Ammon's horn (tissue), 1 donor: ENCODE measurements around the gene OLFML2B.
A peak's percentile ranks its signal among the peaks of the same experiment; 100 is the strongest.
"Not testable (repeated sequence)": the region's sequence is repeated elsewhere in the genome, so short reads cannot be mapped to it uniquely, and the experiment has no call there.

Source experiments
- DNase-seq: peaks from one replicate; pipeline ENCODE4 v3.0.0-alpha.2; 2016; ENCODE audit warnings: low spot score

Gene OLFML2B

DNA sequence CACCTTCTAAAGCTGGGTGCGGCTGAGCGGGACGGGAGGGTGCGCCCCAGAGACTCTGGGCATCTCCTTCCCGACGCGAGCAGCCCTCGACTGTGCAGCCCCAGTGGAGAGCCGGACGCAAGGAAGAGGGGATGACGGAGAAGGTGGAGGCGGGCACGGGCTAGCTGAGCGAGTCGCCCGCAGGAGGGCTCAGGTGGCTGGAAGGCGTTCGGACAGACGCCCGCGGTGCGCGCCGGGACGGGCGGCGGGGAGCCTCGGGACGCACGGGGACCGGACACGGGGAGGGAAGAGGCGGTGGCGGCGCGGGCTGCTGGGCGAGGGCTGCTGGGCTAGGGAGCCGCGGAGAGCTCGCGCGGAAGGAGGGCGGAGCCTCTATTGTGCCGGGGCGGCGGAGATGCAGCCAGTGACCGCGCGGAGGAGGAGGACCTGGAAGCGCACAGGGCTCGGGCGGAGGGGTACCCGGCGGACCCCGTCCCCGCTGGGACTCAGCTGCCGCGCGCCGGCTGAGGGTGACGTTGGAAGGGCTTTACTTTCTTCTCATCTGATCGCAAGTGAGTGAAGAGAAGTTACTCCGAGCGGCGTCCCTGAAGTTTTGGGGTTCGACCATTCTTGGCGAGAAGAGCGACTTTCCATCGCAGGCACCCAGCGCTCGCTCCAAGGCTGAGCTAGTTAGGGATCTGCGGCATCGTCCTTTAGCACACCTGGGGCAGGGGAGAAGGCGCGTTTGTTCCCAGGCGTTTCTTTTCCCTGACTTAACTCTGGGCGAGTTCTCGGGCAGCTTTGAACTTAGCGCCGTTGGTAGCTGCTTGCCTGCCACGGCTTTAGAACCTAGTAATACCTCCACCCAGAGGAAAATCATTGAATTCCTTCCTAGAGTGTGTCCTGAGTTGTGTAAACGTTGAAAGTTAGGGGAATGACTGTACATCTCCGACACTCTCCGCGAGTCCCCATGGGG, at the start of gene OLFML2B:
TSS of gene OLFML2B (minus strand) at position 323 of the 955 bp plus-strand sequence. CDS start 439 bp downstream, outside the sequence.
- peak; percentile 67 for DNase-seq

DNA sequence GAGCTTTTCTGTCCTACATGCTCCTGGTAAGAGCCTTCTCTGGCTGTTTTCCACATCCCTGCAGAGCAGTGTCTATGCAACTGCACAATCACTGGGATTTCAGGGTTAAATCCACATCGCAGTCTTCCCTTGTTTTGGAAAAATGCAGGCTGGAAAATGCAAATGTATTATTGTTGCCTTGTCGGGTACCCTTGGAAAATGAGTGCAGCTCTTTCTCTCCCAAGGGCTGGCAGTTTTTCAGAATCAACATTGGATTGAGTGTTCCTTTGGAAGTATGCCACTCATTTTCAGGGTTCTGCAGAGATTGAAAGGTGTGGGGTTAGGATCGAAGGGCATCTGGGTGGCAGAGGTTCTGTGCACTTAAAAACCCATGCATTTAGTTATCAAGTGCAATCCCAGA, 49.1 kb upstream of the OLFML2B start:
- no peak for DNase-seq

- DNase-seq: no peak
These were observed 47.2 kb upstream of the OLFML2B start for GRCh38 chr1:162070825-162071224.

GRCh38 chr1:162070094-162070748, 46.6 kb upstream of the OLFML2B start:
- no peak for DNase-seq

DNA sequence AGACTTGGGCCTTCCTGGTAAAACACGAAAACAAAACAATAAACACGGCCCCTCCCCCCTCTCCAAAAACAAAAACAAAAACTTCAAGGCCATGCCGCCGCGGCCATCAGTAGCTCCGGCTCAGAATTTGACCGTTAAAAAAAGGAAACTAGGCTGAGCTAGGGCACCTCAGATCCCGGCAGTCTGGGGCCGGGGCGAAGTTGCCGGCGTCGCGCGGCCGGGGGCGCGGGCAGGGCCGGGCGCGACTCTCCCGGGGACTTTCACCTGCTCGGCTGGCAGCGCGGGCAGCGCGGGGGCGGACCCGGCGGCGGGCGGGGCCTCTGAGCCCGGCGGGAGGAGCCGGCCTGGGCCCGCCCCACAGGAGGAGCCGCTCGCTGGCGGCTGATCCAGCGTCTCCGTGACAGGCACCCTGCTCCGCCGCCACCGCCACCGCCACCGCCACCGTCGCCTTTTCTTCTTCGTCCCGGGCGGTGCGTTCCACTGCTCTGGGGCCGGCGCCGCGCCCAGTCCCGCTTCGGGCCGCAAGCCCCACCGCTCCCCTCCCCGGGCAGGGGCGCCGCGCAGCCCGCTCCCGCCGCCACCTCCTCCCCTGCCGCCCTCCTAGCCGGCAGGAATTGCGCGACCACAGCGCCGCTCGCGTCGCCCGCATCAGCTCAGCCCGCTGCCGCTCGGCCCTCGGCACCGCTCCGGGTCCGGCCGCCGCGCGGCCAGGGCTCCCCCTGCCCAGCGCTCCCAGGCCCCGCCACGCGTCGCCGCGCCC, 45.8 kb upstream of the OLFML2B start, which contains the start of gene NOS1AP:
TSS of gene NOS1AP (plus strand) at position 358 of the 760 bp plus-strand sequence. CDS start 487 bp downstream, outside the sequence.
- peak; percentile 87 for DNase-seq

DNA sequence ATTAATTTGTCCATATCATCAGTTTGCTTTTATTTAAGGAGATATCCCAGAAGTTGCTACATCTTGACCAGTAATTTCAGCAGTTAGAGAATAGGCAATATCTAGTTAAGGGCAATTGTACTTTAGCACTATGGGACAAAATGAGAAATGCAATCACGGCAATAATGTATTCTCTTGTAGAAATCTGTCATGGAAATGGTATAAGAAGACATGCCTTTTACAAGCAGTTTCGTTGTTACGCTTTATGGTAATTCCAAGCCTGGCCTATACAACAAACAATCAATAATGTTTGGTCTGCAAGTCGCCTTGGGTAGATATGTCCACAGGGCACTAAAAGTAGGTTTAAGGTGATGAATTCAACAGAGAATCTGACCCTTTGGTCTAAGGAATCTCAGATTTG, 44.6 kb upstream of the OLFML2B start:
- DNase-seq: no peak

DNA sequence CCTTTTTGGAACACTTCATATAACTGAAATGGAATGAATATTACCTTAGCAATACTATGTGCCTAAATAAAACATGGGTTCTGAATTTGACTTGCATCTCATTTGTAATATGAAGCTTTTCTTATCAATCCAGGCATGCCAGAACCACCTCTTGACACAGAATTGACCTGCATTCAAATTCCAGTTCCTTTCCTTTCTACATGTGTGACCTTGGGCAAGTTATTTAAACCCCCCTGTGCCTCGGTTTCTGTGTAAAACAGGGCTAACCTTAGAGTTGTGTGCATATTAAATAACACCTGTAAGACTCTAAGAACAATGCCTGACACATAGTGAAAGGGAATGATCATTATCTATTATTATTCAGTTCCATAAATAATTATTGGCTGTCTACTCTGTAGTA, 43.8 kb upstream of the OLFML2B start:
- no peak for DNase-seq

GRCh38 chr1:162066836-162067235, 43.2 kb upstream of the OLFML2B start:
- not testable (repeated sequence) for DNase-seq

DNA sequence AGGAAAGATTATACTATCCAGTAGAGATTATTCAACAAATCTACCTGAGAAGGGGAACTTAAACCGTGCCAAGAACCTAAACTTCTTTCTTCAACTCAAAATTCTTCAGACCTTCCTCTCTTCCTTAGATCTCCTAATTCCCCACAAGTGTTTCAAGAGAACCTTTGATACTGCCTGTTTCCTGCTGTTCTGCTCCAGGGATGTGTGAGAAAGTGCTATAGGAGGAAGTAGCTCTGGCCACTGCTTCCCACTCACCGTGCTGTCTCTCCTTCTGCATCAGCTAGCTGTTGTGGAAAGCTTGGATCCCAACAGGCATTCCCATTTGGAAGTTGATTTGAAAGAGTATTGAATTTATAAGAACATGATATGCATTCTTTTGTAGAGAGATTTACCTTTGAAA, 41.3 kb upstream of the OLFML2B start:
- no peak for DNase-seq

GRCh38 chr1:162062542-162063015, 38.9 kb upstream of the OLFML2B start:
- DNase-seq: no peak

DNA sequence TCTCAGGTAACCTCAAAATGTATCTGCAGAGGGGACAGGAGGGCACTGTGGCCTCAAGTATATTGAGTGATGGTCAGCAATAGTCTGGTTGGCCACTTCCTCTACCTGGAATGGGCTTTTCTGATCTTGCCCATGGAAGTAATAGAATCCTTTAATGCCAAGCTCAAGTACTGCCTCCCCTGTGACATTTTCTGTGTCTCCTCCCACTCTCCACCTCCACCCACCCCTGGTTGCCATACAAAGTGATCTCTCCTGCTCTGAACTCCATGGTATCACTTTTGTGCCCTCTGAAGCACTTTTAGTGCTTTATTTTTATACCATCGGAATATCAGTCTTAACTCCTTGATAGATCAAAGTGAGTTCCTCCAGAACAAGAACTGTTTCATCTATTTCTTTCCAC, 36.6 kb upstream of the OLFML2B start:
- no peak for DNase-seq

DNA sequence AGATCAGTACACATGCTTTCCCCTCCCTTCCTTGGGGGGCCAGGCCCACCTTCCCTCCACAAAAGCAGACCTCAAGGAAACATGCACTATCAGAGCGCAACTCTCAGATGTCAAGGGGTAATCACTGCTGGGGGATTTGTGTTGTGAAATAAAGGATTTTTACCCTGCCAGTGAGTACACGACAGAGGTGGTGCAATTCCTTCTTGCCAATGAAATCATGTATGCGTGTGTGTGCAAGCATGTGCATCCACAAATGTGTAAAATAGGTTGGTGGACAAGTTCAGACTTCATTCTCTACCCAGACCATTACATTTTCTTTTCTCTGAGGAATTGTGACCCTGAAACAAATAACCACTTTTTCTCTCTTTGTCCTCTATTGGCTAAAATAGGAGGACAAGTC, 36.1 kb upstream of the OLFML2B start:
- DNase-seq: no peak

- no peak for DNase-seq
These were observed 32.9 kb upstream of the OLFML2B start for GRCh38 chr1:162056579-162056978.

GRCh38 chr1:162056043-162056442, 32.4 kb upstream of the OLFML2B start:
- DNase-seq: peak; percentile 88

DNA sequence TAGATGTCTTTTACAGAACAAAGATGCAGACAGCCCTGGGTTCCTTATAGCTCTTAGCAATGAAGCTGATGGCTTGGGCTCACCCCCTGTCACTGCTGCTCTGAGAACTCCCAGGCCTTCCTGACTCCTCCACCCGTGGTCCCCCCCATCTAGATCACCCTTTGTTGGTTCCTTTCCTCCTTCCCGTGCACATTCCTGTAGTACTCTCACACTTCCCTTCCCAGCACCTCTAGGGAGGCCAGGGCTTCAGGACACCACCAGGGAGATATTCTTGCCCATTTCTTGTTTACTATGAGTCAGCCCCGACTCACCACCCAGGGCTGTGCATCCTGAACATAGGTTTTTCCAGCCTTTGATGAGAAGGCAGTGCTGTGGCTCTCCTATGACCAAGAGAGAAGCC, 31.4 kb upstream of the OLFML2B start:
- DNase-seq: no peak

GRCh38 chr1:162053949-162054348, 30.3 kb upstream of the OLFML2B start:
- not testable (repeated sequence) for DNase-seq

- no peak for DNase-seq
These were observed 23.3 kb upstream of the OLFML2B start for GRCh38 chr1:162046921-162047320.

GRCh38 chr1:162042361-162042760, 18.7 kb upstream of the OLFML2B start:
- DNase-seq: no peak

- DNase-seq: no peak
These were observed 17.0 kb upstream of the OLFML2B start for GRCh38 chr1:162040657-162041056.

DNA sequence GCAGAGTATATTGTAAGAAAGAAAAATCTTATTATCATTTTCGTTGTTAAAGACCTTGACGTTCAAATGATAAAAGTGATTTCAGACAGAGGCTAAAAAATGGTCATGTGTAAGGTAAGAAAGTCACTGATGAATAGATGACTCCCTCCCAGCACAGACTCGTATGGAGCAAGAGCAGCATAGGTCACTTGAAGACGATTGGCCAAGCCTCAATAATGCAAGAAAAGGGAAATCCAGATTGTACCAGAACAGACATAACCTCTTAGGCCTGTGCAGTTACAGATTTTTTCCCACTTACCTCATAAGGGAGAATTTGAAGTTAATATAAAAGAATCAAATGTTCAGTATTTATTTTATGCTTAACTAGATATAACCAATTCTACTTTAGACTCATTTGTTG, 16.3 kb upstream of the OLFML2B start:
- no peak for DNase-seq

- DNase-seq: no peak
These were observed 15.0 kb upstream of the OLFML2B start for GRCh38 chr1:162038624-162039023.

DNA sequence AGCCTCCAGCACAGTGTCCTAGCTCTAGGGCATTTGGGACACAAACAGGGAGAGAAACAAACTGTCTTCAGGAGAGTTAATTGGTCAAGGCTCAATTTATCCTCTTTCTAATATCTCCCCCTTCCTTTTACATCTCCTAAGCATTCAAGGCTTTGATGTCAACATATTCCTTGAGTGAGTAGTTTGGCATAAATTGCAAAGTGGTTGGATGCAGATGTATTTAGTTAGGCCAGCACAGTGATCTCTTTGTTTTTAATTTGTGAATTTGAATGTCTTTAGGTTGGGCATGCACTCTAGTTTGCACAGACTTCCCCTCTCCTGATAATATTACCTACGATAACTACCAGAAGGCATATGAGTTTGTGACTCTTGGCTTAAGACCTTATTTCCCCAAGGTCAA, 12.5 kb upstream of the OLFML2B start:
- no peak for DNase-seq
